GM18502 (cell line): ENCODE data around the gene TRIM14.

Experiments
- ATAC-seq: cut with Tn5 transposase; IDR thresholded peaks from one replicate; pipeline ENCODE4 v1.9.1; 2021; ENCODE audit warnings: mild to moderate bottlenecking; ENCODE audit not compliant: unreplicated experiment, poor library complexity

Gene TRIM14

GRCh38 chr9:98056269-98057137, 62.5 kb downstream of the TRIM14 start, which contains the start of gene NANS:
NANS (plus strand) TSS chr9:98056732; CDS start chr9:98056809, 77 bp downstream.
- ATAC-seq: peak; percentile 96

DNA sequence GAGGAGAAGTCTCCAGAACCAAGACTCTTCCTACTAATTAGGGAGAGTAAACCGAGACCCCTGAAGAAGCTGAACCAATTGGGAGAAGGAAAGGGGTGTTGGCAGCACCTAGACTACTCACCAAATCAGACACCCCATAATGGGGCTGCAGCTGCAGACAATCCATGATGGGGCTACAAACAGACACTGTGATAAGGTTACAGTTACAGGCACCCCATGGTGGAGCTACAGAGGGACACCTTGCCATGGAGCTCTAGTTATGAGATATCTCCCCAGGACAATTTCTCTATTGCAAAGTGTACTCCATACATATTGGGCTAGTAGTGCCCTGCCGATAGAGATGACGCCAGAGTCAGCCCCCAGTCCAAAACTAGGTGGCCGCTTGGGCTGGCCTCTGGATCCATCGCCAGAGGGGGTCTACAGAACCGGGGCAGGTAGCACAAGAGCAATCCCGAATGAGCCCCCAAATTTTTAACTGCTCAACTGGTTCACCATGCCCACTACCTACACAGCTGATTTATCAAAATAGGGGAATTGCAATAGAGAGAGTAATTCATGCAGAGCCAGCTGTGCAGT, 64.6 kb downstream of the TRIM14 start:
- no peak for ATAC-seq

DNA sequence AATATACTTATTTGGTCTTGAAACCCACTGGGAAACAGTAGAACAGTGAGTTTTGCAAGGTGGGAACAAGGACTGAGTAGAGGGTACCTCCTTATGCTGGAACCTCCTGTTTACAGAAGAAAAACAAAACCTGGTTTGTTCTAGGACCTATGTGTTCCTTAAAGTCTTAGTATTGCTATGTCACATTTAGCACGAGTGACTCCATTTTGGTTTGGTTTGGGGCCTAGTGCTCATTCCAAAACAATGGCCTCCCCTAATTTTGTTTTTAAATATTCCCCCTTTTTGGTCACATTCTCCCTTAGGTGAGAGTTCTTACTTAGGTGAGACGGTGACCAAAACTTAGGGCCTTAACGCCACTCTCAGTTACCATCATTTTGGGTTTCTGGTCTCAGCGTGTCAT, 68.7 kb downstream of the TRIM14 start:
- no peak for ATAC-seq

- no peak for ATAC-seq
Observed at GRCh38 chr9:98049288-98050072, 69.5 kb downstream of the TRIM14 start.

- ATAC-seq: no peak
Observed at GRCh38 chr9:98047002-98047401, 72.0 kb downstream of the TRIM14 start.

- ATAC-seq: no peak
Observed at GRCh38 chr9:98046180-98046543, 72.9 kb downstream of the TRIM14 start.

DNA sequence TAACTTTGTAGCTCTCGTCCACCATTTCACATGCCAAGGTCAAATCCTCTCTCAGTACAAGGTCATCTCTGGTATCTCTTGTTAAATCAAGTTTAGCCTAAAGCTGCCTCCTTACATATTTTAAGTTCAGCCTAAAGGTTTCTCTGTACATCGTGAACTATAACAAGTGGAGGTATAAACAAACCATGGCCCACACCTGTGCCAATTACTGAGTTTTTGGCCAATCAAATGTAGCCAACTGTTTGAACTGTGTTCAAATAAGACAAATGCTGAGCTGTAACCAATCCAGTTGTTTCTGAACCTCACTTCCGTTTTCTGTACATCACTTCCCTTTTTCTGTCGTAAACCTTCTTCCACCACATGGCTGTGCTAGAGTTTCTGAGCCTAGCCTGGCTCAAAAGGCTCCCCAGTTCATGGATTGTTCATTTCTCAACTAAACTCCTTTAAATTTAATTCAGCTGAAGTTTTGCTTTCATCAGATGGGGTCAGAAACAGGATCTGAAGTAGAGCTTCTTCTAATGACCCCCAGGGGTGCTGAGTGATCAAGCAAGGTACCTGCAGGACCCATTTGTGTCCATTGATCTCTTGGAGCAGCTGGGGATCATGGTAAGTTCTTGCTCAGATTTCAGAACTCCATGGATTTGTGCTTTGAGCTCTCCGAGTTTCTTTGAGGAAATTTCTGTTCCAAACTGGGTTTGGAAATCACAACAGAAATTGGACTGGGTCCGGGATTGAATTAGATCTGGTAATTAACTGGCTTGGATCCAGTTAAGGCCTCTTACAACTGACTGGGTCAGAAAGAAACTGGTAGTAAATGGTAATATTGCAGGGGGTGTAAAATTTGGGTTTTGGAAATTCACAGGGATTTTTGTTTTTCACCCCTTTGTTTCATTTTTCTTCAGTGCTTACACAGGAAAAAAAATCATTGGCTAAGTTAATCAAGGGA, 73.5 kb downstream of the TRIM14 start:
- peak; percentile 92 for ATAC-seq

DNA sequence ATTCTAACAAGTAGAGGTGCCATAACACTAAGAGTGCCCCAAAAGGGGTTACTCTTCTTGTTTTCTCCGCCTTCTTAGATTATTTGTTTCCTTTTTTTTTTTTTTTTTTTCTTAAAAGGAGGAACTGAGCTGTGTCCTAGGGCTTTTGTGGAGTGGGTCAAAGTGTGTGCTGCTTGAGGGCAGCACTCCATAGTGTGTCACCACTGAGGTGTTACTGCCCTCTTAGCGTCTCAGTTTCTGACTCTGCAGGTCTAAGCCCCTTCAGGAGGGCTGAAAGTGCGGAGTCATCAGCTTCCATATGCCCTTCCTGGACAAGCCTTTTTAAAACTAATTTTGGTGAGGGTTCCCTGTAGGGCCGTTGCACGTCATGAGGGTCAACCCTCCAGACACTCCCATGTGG, 75.1 kb downstream of the TRIM14 start:
- ATAC-seq: no peak

GRCh38 chr9:98040212-98040611, 78.8 kb downstream of the TRIM14 start:
- no peak for ATAC-seq

DNA sequence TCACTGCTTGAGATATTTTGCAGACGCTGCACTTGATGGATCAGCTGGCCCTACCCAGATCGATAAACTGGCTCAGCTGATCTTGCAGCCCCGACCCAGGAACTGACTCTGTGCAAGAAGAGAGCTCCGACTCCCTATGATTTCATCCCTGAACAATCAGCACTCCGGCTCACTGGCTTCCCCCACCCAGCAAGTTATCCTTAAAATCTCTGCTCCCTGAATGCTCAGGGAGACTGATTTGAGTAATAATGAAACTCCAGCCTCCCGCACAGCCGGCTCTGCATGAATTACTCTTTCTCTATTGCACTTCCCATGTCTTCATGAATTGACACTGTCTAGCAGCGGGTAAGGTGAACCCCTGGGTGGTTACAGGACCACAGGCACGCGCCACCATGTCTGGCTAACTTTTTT, 79.4 kb downstream of the TRIM14 start:
- peak; percentile 42 for ATAC-seq

- ATAC-seq: peak; percentile 50
Observed at GRCh38 chr9:98038958-98039357, 80.1 kb downstream of the TRIM14 start.

GRCh38 chr9:98037357-98037756, 81.7 kb downstream of the TRIM14 start:
- ATAC-seq: no peak

GRCh38 chr9:98034593-98035546, 84.2 kb downstream of the TRIM14 start:
- ATAC-seq: peak; percentile 59

DNA sequence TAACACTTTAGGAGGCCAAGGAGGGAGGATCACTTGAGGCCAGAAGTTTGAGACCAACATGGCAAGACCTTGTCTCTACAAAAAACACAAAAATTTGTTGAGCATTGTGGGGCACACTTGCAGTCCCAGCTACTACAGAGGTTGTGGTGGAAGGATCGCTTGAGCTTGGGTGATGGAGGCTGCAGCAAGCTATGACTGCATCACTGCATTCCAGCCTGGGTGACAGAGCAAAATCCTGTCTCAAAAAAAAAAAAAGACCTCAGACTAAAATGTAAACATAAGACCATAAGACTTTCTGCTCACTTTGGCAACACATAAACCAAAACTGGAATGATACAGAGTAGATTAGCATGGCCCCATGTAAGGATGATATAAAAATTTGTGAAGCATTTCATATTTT, 87.1 kb downstream of the TRIM14 start:
- ATAC-seq: no peak

DNA sequence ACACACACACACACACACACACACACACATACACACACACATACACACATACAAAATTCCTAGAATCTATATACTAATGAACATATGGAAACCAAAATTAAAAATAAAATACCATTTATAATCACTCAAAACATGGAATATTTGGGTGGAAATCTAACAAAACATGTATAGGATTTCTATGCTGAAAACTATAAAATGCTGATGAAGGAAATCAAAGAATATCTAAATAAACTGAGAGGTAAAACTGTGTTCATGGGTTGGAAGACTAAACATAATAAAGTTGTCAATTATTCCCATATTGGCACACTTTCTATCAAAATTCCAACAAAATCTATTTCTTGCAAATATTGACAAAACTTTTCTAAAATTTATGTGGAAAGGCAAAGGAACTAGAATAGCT, 87.9 kb downstream of the TRIM14 start:
- no peak for ATAC-seq

DNA sequence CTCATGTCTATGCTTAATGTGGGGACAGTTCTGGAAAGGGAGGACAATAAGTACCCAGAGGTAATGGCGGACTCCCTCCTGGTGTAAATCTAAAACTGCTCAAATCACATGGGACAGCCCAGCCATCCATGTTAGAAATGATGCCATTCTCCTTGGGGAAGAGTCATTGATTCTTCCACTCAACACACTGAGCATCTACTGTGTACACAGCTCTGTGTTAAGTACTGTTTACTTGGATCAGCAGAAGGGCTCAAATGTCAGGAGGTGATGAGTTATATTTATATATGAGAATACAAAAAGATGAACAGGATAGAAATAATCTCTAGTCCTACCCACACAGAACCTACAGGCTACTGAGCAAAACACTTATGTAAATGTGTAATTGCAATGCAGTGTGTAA, 94.3 kb downstream of the TRIM14 start:
- no peak for ATAC-seq

DNA sequence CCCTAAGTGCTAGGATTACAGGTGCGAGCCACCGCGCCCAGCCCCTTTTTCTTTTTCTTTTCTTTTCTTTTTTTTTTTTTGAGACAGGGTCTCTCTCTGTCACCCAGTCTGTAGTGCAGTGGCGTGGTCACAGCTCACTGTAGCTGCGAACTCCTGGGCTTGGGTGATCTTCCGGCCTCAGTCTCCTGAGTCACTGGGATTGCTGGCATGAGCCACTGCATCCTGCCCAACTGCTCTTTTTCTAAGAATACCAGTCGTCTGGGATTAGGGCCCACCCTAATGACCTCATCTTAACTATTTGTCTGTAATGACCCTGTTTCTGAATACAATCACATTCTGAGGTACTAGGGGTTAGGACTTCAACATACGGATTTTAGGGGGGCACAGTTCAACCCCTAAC, 96.6 kb downstream of the TRIM14 start:
- ATAC-seq: no peak

DNA sequence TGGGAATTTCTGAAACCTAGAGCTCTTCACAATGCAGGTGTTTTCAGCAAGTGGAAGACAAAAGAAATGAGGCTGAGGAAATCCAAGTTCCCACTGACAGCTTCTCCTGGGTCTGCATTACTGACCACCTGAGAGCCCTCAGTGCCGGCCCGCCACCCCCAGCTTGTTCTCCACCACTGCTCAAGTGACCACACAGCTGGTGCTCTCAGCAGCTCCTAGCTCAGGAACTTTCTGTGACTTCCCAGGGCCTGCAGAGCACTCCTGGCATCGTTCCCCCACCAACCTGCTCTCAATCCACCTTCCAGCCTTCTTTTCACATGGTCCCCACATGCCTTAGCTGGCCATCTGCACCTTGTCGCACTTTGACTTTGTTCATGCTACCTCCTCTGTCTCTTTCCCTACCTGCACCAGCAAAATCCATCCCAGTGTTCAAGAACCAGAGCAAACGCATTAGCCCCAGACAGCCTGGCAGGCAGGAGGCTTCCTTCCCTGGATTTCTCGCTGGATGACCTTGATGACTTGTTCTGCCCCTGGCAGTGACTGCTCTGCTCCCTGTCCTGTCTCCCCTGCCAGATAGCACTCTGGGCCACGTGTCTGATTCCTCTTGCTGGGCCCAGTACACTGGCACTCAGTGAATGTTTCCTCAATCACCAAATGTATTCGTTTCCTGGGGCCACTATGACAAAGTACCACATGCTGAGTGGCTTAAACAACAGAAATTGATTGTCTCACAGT, 97.5 kb downstream of the TRIM14 start:
- no peak for ATAC-seq
